H1 (cell line): ENCODE measurements around the gene PTK6. TPM values are rescaled to one million over a fixed set of nuclear protein-coding genes. Genes with fewer than 3 reads are reported as not detected.

Experiments
- ASH2L ChIP-seq: fragments of 200-600, 300-600 bp; sonication (generic); IDR thresholded peaks from one replicate; pipeline ENCODE4 v1.7.1; 2017; ENCODE audit warnings: low read length
- BRCA1 ChIP-seq: IDR thresholded peaks from 2 replicates; pipeline ENCODE4 v1.6.1; 2012; ENCODE audit warnings: low read depth, low read length, improper control_type of control experiment
- CHD7 ChIP-seq: fragments of 300-600 bp; sonication (generic); IDR thresholded peaks from 2 replicates; pipeline ENCODE4 v1.7.1; 2012; ENCODE audit warnings: low read length, moderate library complexity, mild to moderate bottlenecking, inconsistent platforms; ENCODE audit not compliant: insufficient replicate concordance
- CTBP2 ChIP-seq: IDR thresholded peaks from 2 replicates; pipeline ENCODE4 v1.7.0; 2011; ENCODE audit warnings: borderline replicate concordance, mild to moderate bottlenecking, moderate library complexity, mixed read lengths, low read length; ENCODE audit not compliant: insufficient read depth, insufficient read length
- SIN3A ChIP-seq, 2 experiments: IDR thresholded peaks in 1 of 2; conservative IDR thresholded peaks in 1 of 2; 2 replicates each; pipeline ENCODE4 v1.6.1; 2011 to 2012; ENCODE audit warnings: low read length in 2 of 2, improper control_type of control experiment in 1 of 2, low read depth in 1 of 2, mild to moderate bottlenecking in 1 of 2
- SUZ12 ChIP-seq: fragments of 200-600 bp; sonication (generic); IDR thresholded peaks from 2 replicates; pipeline ENCODE4 v1.6.1; 2012; ENCODE audit warnings: mild to moderate bottlenecking, inconsistent platforms, low read length, moderate library complexity, mixed read lengths
- TCF12 ChIP-seq: IDR thresholded peaks from 2 replicates; pipeline ENCODE4 v1.6.1; 2011; ENCODE audit warnings: low read depth, mild to moderate bottlenecking, low read length
- polyA plus RNA-seq, 7 experiments: library from polyadenylated mRNA; depleted of rRNA in 3 of 7; stranded (reverse) in 5 of 7; unstranded in 2 of 7; fragments of >200 nt in 5 of 7; fragments of 200-250 nt in 2 of 7; gene quantifications; 1 replicate in 5 of 7; 2 replicates in 1 of 7; 4 replicates in 1 of 7; pipeline versions ENCODE4 v1.2.1 to v1.2.3, GENCODE V29; 2011 to 2013; ENCODE audit warnings: missing spikeins in 2 of 7, mixed read lengths in 2 of 7
- total RNA-seq: library from RNA; stranded (reverse); fragmentation: NEBNext Ultra II Directional; extraction: Animal tissue kit (Norgen Biotek cat#: 25700); gene quantifications from 2 replicates; pipeline ENCODE4 v1.2.1, GENCODE V29; 2021

PTK6 gene
- total and polyA plus RNA-seq, 2 of the 8 experiments (the other 6 are each of a cell fraction or from before 2014, with no cell fraction given) = 0.12 to 0.19 TPM

- TF ChIP-seq CHD7 (no peak), TCF12 (no peak), SIN3A (conservative IDR thresholded peaks at IDR 0.05 in 1 of 2, IDR thresholded peaks at IDR 0.05 in 1 of 2; ENCODE audit: low read depth in 1 of 2, low read length in 2 of 2) (no peak), SUZ12 (no peak), BRCA1 (no peak), CTBP2 (no peak), ASH2L (no peak)
These were observed 58.6 kb downstream of the PTK6 start (continued) for GRCh38 chr20:63478346-63479302.
